AG08396 (cell line): Measurements from ENCODE around the gene DIP2A.
"Not testable (repeated sequence)": the region's sequence is repeated elsewhere in the genome, so short reads cannot be mapped to it uniquely, and the experiment has no call there.

Experiments used
- DNase-seq: peaks from one replicate; pipeline ENCODE4 v3.0.0; 2012; ENCODE audit warnings: low spot score, mixed read lengths

DIP2A gene

GRCh38 chr21:46425041-46425440 lies 33.6 kb upstream of the DIP2A start:
- DNase-seq, result no peak

- DNase-seq, result no peak
Measured at GRCh38 chr21:46425571-46425970, 33.1 kb upstream of the DIP2A start.

GRCh38 chr21:46426313-46427046 lies 32.2 kb upstream of the DIP2A start:
- DNase-seq, result no peak

- no peak for DNase-seq
Measured at GRCh38 chr21:46427516-46427915, 31.2 kb upstream of the DIP2A start.

- DNase-seq, result no peak
Measured at GRCh38 chr21:46428286-46428685, 30.4 kb upstream of the DIP2A start.

GRCh38 chr21:46428987-46429710 lies 29.5 kb upstream of the DIP2A start:
- DNase-seq, result no peak

GRCh38 chr21:46429754-46430681 lies 28.7 kb upstream of the DIP2A start:
- DNase-seq, result no peak

GRCh38 chr21:46431448-46431847 lies 27.2 kb upstream of the DIP2A start:
- no peak for DNase-seq

- DNase-seq, result no peak
Measured at GRCh38 chr21:46431884-46432488, 26.7 kb upstream of the DIP2A start.

- DNase-seq, result not testable (repeated sequence)
Measured at GRCh38 chr21:46433116-46433515, 25.6 kb upstream of the DIP2A start.

- DNase-seq, result no peak
Measured at GRCh38 chr21:46434322-46434958, 24.3 kb upstream of the DIP2A start.

GRCh38 chr21:46435786-46436227 lies 22.9 kb upstream of the DIP2A start:
- no peak for DNase-seq

- no peak for DNase-seq
Measured at GRCh38 chr21:46436621-46437020, 22.1 kb upstream of the DIP2A start.

GRCh38 chr21:46437096-46437498 lies 21.6 kb upstream of the DIP2A start:
- no peak for DNase-seq

GRCh38 chr21:46437511-46437910 lies 21.2 kb upstream of the DIP2A start:
- no peak for DNase-seq

- DNase-seq, result no peak
Measured at GRCh38 chr21:46438241-46438640, 20.4 kb upstream of the DIP2A start.

- DNase-seq, result no peak
Measured at GRCh38 chr21:46439906-46440305, 18.8 kb upstream of the DIP2A start.

- DNase-seq, result no peak
Measured at GRCh38 chr21:46441331-46441730, 17.4 kb upstream of the DIP2A start.

- no peak for DNase-seq
Measured at GRCh38 chr21:46441961-46442498, 16.7 kb upstream of the DIP2A start.

- DNase-seq, result no peak
Measured at GRCh38 chr21:46442938-46443337, 15.8 kb upstream of the DIP2A start.

GRCh38 chr21:46443910-46444309 lies 14.8 kb upstream of the DIP2A start:
- DNase-seq, result no peak
